ENCODE data around the gene ATXN3L. TPM values are rescaled to one million over a fixed set of nuclear protein-coding genes. Genes with fewer than 3 reads are reported as not detected.

The ATXN3L gene
- total and polyA plus RNA-seq, 10 of the 15 experiments (the other 5 are each of a cell fraction or from before 2014, with no cell fraction given): not detected

GRCh38 chrX:13298836-13299235 lies 21.0 kb downstream of the ATXN3L start:
- no peaks in the 10 kb centered on the region for H3K4me1 ChIP-seq (ENCODE audit: control insufficient read depth, insufficient read depth, low read length)
- no peaks in the 10 kb centered on the region for H3K79me2 ChIP-seq (ENCODE audit: control insufficient read depth, insufficient read depth, low read length)
- H3K27ac ChIP-seq (ENCODE audit: control insufficient read depth, insufficient read depth): no peak overlapping the region
- ChIA-PET POLR2A (no interaction called here), RAD21 (ENCODE audit: unreplicated experiment) (interaction anchor here (1.6 kb wide), 1 partner anchor 44 kb away, joined by 4 read pairs; no protein-coding TSS in a partner anchor), CTCF (interaction anchor here (0.6 to 1.7 kb wide), 3 partner anchors 36 to 189 kb away, joined by 4 to 5 read pairs (median 4); no protein-coding TSS in a partner anchor), SMC1A (ENCODE audit: uncharacterized antibody, unreplicated experiment) (interaction anchor here (0.9 to 4.3 kb wide), 6 partner anchors 8 to 189 kb away, joined by 3 to 16 read pairs (median 4); no protein-coding TSS in a partner anchor)
- no peak overlapping the region for H3K9ac ChIP-seq (ENCODE audit: control insufficient read depth, insufficient read depth, low read length)
- TF ChIP-seq ETV6 (conservative IDR thresholded peaks at IDR 0.05 in 1 of 2, IDR thresholded peaks at IDR 0.05 in 1 of 2; ENCODE audit: borderline replicate concordance in 1 of 2, low read depth in 1 of 2) (no peak), MYB (IDR thresholded peaks at IDR 0.05; ENCODE audit: borderline replicate concordance, low read depth, low read length) (no peak), BCLAF1 (IDR thresholded peaks at IDR 0.05) (no peak), ESRRA (IDR thresholded peaks at IDR 0.05; ENCODE audit: low read length) (no peak), NR2C2 (IDR thresholded peaks at IDR 0.05; ENCODE audit: borderline replicate concordance, control insufficient read depth, insufficient read length, low read depth) (no peak), MEF2A (IDR thresholded peaks at IDR 0.05; ENCODE audit: insufficient read depth, low read depth, low read length) (no peak), FOXM1 (IDR thresholded peaks at IDR 0.05; ENCODE audit: low read depth, low read length) (no peak), SRF (IDR thresholded peaks at IDR 0.05; ENCODE audit: low read depth in 2 of 2, low read length in 2 of 2) (no peak), ELK1 (IDR thresholded peaks at IDR 0.05; ENCODE audit: low read depth, low read length) (no peak), FOXK2 (IDR thresholded peaks at IDR 0.05) (no peak), PBX3 (IDR thresholded peaks at IDR 0.05; ENCODE audit: insufficient replicate concordance, low read depth, low read length) (no peak), CBX3 (IDR thresholded peaks at IDR 0.05; ENCODE audit: borderline replicate concordance, low read depth) (no peak), RAD51 (IDR thresholded peaks at IDR 0.05) (no peak), IRF5 (IDR thresholded peaks at IDR 0.05; ENCODE audit: borderline replicate concordance) (no peak), NBN (IDR thresholded peaks at IDR 0.05) (no peak), PAX8 (IDR thresholded peaks at IDR 0.05) (no peak), IKZF2 (IDR thresholded peaks at IDR 0.05) (no peak), NRF1 (conservative IDR thresholded peaks at IDR 0.05; ENCODE audit: low read depth, low read length) (no peak)
- FAIRE-seq (no peak), DNase-seq (ENCODE audit: low read depth, low spot score) (no peak), ATAC-seq (no peak)
- no peaks in the 10 kb centered on the region; the same call in 2 of the 3 replicates for H3K9me3 ChIP-seq (replicated peaks; ENCODE audit: control insufficient read depth, insufficient read depth, low read length)
- no peak overlapping the region for H3K4me3 ChIP-seq
- BruUV-seq (replicated peaks): no TSS peak
- no peak overlapping the region for H2AFZ ChIP-seq (ENCODE audit: control insufficient read depth, low read depth, low read length)
- H3K4me2 ChIP-seq (ENCODE audit: control insufficient read depth, insufficient read depth): no peak overlapping the region
- H3K36me3 ChIP-seq (ENCODE audit: control insufficient read depth in 2 of 2, insufficient read depth in 2 of 2, low read length in 1 of 2): no peaks in the 10 kb centered on the region
- no peaks in the 10 kb centered on the region for H3K27me3 ChIP-seq (replicated peaks in 1 of 2; ENCODE audit: control insufficient read depth in 2 of 2, insufficient read depth in 2 of 2, low read length in 1 of 2)
- H4K20me1 ChIP-seq (ENCODE audit: control insufficient read depth, insufficient read depth): no peaks in the 10 kb centered on the region
- 46% methylated on average over 4 of the region's 4 CpGs for WGBS (ENCODE audit: insufficient coverage, insufficient replicate concordance, low lambda C conversion rate, missing lambda C conversion rate)
- in situ Hi-C loops (cut with MboI) (no loop called here), intact Hi-C loops (cut with micrococcal nuclease; ENCODE audit: unreplicated experiment) (no loop called here)
